Measurements from ENCODE around the gene SNAPC5. TPM values are rescaled to one million over a fixed set of nuclear protein-coding genes. Genes with fewer than 3 reads are reported as not detected.

Gene SNAPC5
- total RNA-seq, 1 donor from 2014 or later: 25.9 TPM

- no peaks in the 10 kb centered on the region for H3K9me3 Mint-ChIP-seq (ENCODE audit: low read depth)
- TF ChIP-seq, protein P1, sequence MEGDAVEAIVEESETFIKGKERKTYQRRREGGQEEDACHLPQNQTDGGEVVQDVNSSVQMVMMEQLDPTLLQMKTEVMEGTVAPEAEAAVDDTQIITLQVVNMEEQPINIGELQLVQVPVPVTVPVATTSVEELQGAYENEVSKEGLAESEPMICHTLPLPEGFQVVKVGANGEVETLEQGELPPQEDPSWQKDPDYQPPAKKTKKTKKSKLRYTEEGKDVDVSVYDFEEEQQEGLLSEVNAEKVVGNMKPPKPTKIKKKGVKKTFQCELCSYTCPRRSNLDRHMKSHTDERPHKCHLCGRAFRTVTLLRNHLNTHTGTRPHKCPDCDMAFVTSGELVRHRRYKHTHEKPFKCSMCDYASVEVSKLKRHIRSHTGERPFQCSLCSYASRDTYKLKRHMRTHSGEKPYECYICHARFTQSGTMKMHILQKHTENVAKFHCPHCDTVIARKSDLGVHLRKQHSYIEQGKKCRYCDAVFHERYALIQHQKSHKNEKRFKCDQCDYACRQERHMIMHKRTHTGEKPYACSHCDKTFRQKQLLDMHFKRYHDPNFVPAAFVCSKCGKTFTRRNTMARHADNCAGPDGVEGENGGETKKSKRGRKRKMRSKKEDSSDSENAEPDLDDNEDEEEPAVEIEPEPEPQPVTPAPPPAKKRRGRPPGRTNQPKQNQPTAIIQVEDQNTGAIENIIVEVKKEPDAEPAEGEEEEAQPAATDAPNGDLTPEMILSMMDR (IDR thresholded peaks at IDR 0.05; ENCODE audit: unreplicated experiment): no peak
- peaks cover 10% of the 10 kb centered on the region for H3K36me3 Mint-ChIP-seq (ENCODE audit: insufficient read depth)
- no peaks in the 10 kb centered on the region for H3K4me1 Mint-ChIP-seq (ENCODE audit: low read depth)
- DNase-seq (ENCODE audit: low spot score, unreplicated experiment): no peak
- no peak overlapping the region for H3K27ac Mint-ChIP-seq
- H3K27me3 Mint-ChIP-seq: no peaks in the 10 kb centered on the region
- no peak overlapping the region for H3K4me3 Mint-ChIP-seq (ENCODE audit: low read depth)
Measured at GRCh38 chr15:66452971-66453580, 44.5 kb downstream of the SNAPC5 start.

DNA sequence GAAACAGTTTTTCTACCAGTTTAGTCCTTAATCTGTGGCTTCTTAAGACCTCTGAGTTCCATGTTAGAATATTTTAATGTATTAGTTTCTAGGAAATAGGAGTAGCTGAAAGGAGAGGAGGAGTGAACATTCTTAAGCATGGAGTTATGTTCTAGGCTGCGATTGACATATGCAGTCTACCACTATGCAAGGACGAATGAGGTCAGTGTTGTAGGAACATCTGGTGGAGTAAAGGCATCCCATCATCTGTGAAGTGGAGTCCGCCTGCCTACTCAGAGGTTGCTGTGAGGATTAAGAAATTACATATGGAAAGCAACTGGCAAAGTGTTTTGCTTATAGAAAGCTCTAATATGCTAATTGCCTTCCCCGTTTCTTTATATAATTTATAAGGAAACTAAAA, 45.1 kb downstream of the SNAPC5 start:
- TF ChIP-seq, protein P1 (IDR thresholded peaks at IDR 0.05; ENCODE audit: unreplicated experiment): no peak
- no peak overlapping the region for H3K4me3 Mint-ChIP-seq (ENCODE audit: low read depth)
- H3K4me1 Mint-ChIP-seq (ENCODE audit: low read depth): no peaks in the 10 kb centered on the region
- peaks cover 10% of the 10 kb centered on the region for H3K36me3 Mint-ChIP-seq (ENCODE audit: insufficient read depth)
- no peaks in the 10 kb centered on the region for H3K27me3 Mint-ChIP-seq
- no peak overlapping the region for H3K27ac Mint-ChIP-seq
- H3K9me3 Mint-ChIP-seq (ENCODE audit: low read depth): no peaks in the 10 kb centered on the region
- no peak for DNase-seq (ENCODE audit: low spot score, unreplicated experiment)

Small RNA genes within 50 kb of the gene (microRNA-seq; reads per million reads assigned to microRNA genes)
- not detected for gene MIR4512 (ENCODE audit: borderline number of aligned reads, unreplicated experiment)

Other genes with a start within 250 kb of the SNAPC5 start
- gene MEGF11, start 244.0 kb downstream of the SNAPC5 start, total RNA-seq: 0.60 and 1.2 TPM in 2 replicates
- 51.1 and 53.7 TPM in 2 replicates for gene DIS3L, start 204.2 kb downstream of the SNAPC5 start, total RNA-seq
- 10.1 and 11.0 TPM in 2 replicates for gene TIPIN, start 141.1 kb downstream of the SNAPC5 start, total RNA-seq
- gene MAP2K1, start 110.8 kb downstream of the SNAPC5 start, total RNA-seq: 28.6 TPM in 2 replicates
- 2,572 and 2,630 TPM in 2 replicates for gene RPL4, start 7.1 kb upstream of the SNAPC5 start, total RNA-seq
- 22.5 and 23.3 TPM in 2 replicates for gene ZWILCH, start 7.6 kb upstream of the SNAPC5 start, total RNA-seq
- gene LCTL, start 68.2 kb upstream of the SNAPC5 start, total RNA-seq: 1.5 and 1.8 TPM in 2 replicates
- gene SMAD6, start 204.5 kb upstream of the SNAPC5 start, total RNA-seq: 35.5 and 38.9 TPM in 2 replicates